HFF-Myc (cell line): Measurements from ENCODE around the gene NSUN4.

ENCODE experiments used
- DNase-seq: peaks from one replicate; pipeline ENCODE4 v3.0.0-alpha.2; 2011; ENCODE audit warnings: low read depth; ENCODE audit errors: extremely low read depth
- H3K4me3 ChIP-seq: replicated peaks from 2 replicates; pipeline ENCODE4 v1.5.1; 2011; ENCODE audit warnings: low read depth, mild to moderate bottlenecking, control low read depth, low read length
- TF ChIP-seq, protein P1 (sequence below): IDR thresholded peaks from 2 replicates; pipeline ENCODE4 v1.5.1; 2012; ENCODE audit warnings: mild to moderate bottlenecking, low read depth, low read length, control low read depth; ENCODE audit errors: missing control alignments

NSUN4 gene

DNA sequence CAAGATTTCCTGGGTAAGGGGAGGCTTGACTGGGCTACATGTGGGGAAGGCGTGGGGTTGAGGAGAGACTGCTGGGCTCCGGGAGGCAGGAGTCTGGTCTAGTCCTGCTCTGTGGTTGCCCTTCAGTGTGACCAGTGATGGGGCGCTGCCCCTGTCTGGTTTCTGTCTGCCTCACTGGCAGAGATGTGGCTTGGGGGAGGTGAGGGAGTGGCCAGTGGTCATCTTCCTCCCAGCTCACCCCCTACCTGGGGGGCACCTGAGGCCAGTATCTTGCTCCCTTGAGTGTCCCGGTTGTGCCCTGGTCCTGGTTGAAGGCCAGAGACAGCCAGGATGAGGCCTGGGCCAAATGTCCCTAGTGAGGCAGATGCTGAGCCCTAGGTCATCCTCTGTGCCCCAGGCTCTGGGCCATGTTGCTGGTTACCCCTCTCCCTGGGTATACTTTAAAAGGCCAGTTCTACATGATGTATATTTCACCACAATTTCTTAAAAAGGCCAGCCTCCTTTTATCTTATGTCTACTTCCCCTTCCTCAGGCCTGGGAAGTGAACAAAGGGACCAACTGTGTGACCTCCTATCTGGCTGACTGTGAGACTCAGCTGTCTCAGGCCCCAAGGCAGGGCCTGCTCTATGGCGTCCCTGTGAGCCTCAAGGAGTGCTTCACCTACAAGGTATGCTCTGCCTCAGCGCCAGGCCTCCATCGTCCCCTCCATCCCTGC lies 64.0 kb downstream of the NSUN4 start:
- TF ChIP-seq, protein P1, sequence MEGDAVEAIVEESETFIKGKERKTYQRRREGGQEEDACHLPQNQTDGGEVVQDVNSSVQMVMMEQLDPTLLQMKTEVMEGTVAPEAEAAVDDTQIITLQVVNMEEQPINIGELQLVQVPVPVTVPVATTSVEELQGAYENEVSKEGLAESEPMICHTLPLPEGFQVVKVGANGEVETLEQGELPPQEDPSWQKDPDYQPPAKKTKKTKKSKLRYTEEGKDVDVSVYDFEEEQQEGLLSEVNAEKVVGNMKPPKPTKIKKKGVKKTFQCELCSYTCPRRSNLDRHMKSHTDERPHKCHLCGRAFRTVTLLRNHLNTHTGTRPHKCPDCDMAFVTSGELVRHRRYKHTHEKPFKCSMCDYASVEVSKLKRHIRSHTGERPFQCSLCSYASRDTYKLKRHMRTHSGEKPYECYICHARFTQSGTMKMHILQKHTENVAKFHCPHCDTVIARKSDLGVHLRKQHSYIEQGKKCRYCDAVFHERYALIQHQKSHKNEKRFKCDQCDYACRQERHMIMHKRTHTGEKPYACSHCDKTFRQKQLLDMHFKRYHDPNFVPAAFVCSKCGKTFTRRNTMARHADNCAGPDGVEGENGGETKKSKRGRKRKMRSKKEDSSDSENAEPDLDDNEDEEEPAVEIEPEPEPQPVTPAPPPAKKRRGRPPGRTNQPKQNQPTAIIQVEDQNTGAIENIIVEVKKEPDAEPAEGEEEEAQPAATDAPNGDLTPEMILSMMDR: no peak
- H3K4me3 ChIP-seq: no peak overlapping the region
- DNase-seq: no peak

DNA sequence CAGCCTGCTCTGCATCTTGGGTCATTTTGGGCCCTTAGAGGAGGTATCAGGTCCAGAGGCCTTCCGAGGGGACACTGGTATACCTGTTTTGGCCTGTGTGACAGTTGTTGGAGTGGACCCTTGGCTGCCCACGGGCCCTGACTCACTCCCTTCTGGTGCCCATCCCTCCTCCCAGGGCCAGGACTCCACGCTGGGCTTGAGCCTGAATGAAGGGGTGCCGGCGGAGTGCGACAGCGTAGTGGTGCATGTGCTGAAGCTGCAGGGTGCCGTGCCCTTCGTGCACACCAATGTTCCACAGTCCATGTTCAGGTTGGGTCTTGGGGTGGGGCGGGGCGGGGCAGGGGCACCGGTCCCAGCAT lies 64.6 kb downstream of the NSUN4 start:
- H3K4me3 ChIP-seq: no peak overlapping the region
- DNase-seq: no peak

DNA sequence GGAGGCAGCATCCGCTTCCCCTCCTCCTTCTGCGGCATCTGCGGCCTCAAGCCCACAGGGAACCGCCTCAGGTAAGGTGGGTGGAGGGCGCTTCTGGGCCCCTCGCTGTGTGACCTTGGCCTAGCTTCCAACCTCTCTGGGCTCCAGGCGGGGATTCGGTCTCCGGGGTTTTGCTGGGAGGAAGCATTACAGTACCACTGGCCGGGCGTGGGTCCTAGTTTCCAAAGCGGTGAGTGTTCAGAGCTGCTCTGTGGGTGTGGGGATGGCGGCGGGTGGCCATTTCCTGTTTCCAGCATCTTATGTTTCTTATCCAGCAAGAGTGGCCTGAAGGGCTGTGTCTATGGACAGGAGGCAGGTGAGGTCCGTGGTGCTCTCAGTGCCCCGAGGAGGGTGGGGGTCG lies 65.1 kb downstream of the NSUN4 start:
- no peak overlapping the region for H3K4me3 ChIP-seq
- TF ChIP-seq, protein P1: no peak
- DNase-seq: no peak

More for the DNA sequence above, 64.6 kb downstream of the NSUN4 start:
- TF ChIP-seq, protein P1: no peak

DNA sequence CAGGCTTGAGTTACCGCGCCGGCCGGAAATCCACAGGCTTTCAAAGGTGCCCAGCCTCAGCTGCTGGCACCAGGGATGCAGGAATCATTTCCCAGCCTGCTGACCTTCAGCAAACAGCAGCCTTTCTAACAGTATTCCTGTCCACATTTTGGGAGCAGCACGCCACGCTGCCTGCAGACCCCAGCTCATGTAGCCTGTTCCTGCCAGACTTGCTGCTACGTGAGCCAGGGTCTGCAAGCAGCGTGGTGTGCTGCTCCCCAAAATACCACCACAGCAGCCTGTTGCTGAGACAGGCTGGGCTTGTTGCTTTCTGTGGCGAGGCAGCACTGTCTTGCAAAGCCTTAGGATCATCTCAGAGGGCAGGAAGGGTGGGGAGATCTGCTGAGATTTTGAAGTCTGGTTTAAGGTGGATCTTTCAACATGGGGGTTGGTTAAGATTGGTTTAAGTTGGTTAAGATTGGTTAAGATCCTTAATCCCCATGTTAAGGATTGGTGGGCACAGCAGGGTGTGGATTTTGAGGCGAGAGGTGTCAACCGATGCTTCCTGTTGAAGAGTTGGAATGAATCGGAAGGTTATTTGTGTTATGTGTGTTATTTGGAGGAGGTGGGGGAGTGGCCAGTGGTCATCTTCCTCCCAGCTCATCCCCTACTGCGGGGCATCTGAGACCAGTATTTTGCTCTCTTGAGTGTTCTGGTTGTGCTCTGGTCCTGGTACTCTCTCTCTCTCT lies 66.4 kb downstream of the NSUN4 start:
- H3K4me3 ChIP-seq: no peak overlapping the region
- TF ChIP-seq, protein P1: no peak
- DNase-seq: no peak

DNA sequence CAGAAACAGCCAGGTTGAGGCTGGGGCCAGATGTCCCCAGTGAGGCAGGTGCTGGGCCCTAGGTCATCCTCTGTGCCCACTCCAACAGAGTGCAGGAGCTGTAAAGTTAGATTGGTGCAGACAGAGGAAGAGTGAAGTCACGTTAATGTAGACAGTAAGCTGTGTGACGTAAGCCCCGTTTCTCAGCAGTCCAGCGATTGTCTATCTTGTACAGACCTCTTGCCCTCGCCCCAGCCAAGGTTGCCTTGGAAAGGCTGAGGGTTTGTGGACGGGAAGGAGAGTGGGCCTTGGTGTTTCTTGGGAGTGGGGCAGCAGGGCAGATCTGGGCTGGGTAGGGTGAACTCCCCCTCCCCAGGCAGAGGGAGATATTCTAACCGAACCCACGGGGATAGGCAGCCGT lies 67.0 kb downstream of the NSUN4 start:
- no peak for DNase-seq
- TF ChIP-seq, protein P1: no peak
- H3K4me3 ChIP-seq: no peak overlapping the region

DNA sequence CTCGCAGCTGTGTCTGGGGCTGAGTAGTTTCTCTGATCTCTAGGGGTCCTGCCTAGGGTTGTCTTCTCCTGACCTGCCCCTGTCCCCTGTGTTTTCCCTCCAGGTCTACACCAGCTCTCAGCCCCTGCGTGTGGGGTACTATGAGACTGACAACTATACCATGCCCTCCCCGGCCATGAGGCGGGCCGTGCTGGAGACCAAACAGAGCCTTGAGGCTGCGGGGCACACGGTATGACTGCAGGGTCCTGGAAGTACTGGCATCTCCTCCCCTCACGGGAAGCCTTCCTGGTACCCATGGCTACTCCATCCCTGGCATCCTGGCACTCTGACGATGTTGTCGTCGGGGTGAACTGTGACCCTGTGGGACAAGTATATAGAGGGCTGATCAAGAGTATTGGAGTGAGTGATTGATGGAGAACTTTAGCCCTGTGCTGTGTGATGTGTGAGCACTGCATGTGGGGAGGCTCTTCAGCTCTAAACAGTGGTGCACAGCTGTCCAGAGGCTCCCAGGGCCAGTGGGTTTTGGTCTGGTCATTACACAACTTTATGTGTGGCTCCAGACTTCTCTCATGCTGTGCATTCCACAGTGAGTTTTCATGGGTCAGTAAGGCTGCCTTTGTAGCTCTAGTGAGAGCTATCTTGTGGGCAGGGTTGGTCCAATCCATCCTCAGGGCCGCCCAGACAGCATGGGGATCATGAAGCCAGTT lies 67.9 kb downstream of the NSUN4 start:
- no peak for DNase-seq
- TF ChIP-seq, protein P1: no peak
- no peak overlapping the region for H3K4me3 ChIP-seq
